DOHH2 (cell line): ENCODE results near the gene CST8.

ENCODE experiments used
- EZH2phosphoT487 ChIP-seq: fragments of 200-600 bp; sonication (generic); IDR thresholded peaks from 2 replicates; pipeline ENCODE4 v1.6.1; 2017; ENCODE audit warnings: borderline replicate concordance, mild to moderate bottlenecking, antibody characterized with exemption, low read length, moderate library complexity, mixed read lengths
- TF ChIP-seq, protein P1 (sequence below): fragments of 200-600 bp; sonication (generic); IDR thresholded peaks from one replicate; pipeline ENCODE4 v1.5.1; 2014; ENCODE audit warnings: antibody characterized with exemption, mild to moderate bottlenecking, low read depth, low read length; ENCODE audit not compliant: poor library complexity, severe bottlenecking

- TF ChIP-seq, protein P1, sequence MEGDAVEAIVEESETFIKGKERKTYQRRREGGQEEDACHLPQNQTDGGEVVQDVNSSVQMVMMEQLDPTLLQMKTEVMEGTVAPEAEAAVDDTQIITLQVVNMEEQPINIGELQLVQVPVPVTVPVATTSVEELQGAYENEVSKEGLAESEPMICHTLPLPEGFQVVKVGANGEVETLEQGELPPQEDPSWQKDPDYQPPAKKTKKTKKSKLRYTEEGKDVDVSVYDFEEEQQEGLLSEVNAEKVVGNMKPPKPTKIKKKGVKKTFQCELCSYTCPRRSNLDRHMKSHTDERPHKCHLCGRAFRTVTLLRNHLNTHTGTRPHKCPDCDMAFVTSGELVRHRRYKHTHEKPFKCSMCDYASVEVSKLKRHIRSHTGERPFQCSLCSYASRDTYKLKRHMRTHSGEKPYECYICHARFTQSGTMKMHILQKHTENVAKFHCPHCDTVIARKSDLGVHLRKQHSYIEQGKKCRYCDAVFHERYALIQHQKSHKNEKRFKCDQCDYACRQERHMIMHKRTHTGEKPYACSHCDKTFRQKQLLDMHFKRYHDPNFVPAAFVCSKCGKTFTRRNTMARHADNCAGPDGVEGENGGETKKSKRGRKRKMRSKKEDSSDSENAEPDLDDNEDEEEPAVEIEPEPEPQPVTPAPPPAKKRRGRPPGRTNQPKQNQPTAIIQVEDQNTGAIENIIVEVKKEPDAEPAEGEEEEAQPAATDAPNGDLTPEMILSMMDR: no peak
- TF ChIP-seq EZH2phosphoT487: no peak
These were observed 50.9 kb downstream of the CST8 start for GRCh38 chr20:23541776-23542175.
